HL-60/S4 treated with retinoic acid at 250 ng/mL for 4 days and 3 days (cell line): ENCODE measurements around the gene ZFP36.

Experiments
- in situ Hi-C: fragments of 300-500 bp; cut with MboI; formaldehyde crosslinking; loops from 2 replicates; pipeline ENCODE4 v1.7.0; 2022; ENCODE audit warnings: low sequenced_read_pairs

ZFP36 gene

GRCh38 chr19:39405958-39406655 lies 540 bp upstream of the ZFP36 start:
- in situ Hi-C loops = no loop called here

DNA sequence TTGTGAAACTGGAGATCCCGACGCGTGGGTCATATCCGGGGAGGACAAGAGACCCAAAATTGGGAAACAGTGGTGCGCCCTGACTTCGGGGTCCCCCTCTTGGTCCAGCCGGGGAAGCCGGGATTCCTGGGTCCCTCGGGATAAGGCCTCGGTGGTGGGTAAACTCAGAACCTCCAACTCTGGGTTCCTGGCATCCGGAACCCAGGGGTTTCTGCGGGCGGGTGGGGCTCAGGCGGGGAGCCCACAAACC lies 688 bp downstream of the ZFP36 start:
- in situ Hi-C loops = no loop called here

DNA sequence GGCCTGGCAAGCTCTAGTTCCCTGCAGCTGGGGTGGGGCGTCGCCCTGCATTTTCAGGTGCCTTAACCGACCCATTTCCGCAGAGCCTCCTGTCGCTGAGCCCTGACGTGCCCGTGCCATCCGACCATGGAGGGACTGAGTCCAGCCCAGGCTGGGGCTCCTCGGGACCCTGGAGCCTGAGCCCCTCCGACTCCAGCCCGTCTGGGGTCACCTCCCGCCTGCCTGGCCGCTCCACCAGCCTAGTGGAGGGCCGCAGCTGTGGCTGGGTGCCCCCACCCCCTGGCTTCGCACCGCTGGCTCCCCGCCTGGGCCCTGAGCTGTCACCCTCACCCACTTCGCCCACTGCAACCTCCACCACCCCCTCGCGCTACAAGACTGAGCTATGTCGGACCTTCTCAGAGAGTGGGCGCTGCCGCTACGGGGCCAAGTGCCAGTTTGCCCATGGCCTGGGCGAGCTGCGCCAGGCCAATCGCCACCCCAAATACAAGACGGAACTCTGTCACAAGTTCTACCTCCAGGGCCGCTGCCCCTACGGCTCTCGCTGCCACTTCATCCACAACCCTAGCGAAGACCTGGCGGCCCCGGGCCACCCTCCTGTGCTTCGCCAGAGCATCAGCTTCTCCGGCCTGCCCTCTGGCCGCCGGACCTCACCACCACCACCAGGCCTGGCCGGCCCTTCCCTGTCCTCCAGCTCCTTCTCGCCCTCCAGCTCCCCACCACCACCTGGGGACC lies 1.2 kb downstream of the ZFP36 start:
- in situ Hi-C loops = no loop called here

DNA sequence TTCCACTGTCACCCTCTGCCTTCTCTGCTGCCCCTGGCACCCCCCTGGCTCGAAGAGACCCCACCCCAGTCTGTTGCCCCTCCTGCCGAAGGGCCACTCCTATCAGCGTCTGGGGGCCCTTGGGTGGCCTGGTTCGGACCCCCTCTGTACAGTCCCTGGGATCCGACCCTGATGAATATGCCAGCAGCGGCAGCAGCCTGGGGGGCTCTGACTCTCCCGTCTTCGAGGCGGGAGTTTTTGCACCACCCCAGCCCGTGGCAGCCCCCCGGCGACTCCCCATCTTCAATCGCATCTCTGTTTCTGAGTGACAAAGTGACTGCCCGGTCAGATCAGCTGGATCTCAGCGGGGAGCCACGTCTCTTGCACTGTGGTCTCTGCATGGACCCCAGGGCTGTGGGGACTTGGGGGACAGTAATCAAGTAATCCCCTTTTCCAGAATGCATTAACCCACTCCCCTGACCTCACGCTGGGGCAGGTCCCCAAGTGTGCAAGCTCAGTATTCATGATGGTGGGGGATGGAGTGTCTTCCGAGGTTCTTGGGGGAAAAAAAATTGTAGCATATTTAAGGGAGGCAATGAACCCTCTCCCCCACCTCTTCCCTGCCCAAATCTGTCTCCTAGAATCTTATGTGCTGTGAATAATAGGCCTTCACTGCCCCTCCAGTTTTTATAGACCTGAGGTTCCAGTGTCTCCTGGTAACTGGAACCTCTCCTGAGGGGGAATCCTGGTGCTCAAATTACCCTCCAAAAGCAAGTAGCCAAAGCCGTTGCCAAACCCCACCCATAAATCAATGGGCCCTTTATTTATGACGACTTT lies 2.0 kb downstream of the ZFP36 start:
- in situ Hi-C loops = no loop called here

- in situ Hi-C loops = no loop called here
These were observed 2.8 kb downstream of the ZFP36 start for GRCh38 chr19:39409208-39410016.

DNA sequence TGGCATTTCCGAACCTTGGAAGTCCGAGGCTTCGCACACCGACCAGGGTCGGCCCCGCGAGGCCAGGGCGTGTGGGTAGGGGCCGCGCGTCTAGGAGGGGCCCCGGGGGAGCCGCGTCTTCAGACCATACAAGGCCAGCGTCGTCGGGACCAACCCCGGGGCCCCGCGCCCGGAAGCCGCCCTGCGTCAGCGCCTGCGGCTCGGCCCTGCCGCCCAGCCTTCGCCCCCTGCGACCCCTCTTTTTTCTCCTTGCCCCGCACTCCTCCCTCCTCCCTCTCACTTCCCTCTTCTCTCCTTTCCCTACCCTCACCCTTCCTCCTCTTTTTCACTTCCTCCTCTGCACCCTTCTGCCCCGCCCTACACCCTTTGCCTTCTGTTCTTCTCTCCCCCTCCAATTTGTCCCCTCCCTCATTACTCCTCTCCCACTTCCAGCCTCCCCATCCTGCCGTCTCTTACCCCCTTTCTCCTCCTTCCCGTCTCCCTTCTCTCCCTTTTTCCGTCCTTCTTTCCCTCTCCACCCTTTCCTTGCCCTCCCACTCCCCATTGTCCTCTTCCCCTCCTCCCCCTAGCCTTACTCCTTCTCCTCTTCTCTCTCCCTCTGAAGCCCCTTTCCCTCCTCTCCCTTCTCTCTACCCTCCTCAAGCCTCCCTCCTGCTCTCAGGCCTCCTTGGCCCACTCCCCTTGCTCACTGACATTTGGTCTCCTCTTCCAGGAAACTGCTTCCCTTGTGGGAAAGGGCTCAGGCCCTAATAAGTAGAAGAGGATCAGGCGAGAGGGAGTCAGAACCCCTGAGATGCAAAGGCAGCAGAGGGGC lies 3.6 kb downstream of the ZFP36 start:
- in situ Hi-C loops = no loop called here

- in situ Hi-C loops = no loop called here
These were observed 4.1 kb downstream of the ZFP36 start for GRCh38 chr19:39410831-39411080.

DNA sequence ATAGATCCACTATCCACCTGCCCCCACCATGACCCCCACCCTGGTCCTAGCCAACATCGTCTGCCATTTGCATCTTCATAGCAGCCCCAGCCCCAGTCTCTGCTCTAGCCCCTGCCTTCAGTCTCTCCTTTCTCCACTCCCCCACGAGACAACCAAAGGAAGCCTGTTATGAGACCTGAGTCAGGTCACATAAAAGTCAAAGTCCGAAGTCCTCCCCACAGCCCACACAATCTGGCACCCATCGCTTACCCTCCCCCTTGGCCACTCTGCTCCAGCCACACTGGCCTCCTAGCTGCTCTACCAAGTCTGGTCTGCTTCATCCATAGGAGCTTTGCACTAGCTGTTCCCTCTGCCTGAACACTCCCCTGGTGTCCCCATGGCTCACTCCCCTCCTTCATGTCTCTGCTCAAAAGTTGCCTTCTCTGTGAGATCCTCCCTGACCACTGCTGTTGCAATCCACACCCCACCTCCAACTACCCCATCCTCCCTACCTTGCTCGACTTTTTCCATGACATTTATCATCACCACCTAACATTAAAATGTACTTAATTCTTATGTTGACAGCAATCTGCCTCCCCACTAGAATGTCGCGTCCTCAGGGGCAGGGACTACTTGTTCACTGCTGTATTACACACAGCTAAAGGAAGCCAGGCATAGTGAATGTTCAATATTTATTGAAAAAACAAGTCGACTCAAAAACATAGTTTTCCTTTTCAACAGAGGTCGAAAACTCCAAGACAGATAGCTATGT lies 4.6 kb downstream of the ZFP36 start:
- in situ Hi-C loops = no loop called here

- in situ Hi-C loops = no loop called here
These were observed 5.1 kb downstream of the ZFP36 start for GRCh38 chr19:39411832-39412099.

- in situ Hi-C loops = no loop called here
These were observed 5.6 kb downstream of the ZFP36 start, which contains the start of gene PLEKHG2 for GRCh38 chr19:39412100-39412866. TSS of gene PLEKHG2 (plus strand) at chr19:39412669. CDS start at chr19:39414087, 1,418 bp downstream.

DNA sequence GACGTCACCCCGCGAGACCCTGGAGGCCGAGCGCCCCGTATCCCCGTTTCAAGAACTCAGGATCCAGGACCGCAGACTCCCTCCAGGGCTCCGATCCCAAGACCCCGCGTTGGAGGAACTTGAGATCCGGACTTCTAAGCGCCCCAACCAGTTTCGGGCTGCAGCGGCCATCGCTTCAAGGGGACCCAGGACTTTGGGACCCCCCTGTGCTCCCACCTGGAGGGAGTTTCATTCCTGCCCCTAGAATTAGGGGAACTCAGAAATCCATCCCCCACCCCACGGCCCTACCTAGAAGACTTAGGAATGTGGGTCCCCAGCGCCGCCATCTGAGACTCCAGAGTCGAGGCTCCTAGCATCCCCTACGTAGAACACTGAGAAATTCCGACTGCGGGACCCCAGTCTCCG lies 6.2 kb downstream of the ZFP36 start:
- in situ Hi-C loops = no loop called here

GRCh38 chr19:39413272-39413910 lies 6.7 kb downstream of the ZFP36 start:
- in situ Hi-C loops = no loop called here

DNA sequence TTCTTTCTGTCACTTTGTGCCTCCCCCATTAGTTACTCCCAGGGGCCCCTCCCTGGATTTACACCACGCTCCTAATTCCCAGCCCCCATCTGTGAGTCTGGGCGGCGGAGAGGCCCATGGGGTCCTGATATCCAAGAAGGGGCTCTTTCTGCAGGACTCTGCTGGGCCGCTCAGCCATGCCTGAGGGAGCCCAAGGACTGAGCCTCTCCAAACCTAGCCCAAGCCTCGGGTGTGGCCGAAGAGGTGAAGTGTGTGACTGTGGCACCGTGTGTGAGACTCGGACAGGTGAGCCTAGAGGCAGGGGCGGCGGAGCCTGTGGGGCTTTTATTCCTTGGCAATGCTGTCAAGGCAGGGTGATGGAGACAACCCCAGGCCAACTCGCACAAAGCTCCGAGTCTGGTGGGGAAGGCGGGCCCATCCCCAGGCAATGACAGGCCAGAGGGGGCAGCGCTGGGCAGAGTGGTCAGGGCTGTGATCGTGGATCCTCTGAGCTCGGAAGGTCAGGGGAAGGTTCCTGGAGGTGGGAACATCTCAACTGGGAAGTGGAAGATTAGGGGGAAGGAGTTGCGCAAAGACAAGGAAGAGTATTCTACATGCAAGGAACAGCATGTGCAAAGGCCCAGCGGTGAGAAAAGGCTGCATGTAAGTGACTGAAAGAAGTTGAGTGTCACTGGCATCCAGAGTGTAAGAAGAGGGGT lies 7.4 kb downstream of the ZFP36 start:
- in situ Hi-C loops = no loop called here

- in situ Hi-C loops = no loop called here
These were observed 8.7 kb downstream of the ZFP36 start for GRCh38 chr19:39415111-39416046.

GRCh38 chr19:39416152-39417120 lies 9.8 kb downstream of the ZFP36 start:
- in situ Hi-C loops = no loop called here
